Hematopoietic multipotent progenitor cell treated with erythropoietin and hydrocortisone succinate and interleukin-3 and kit ligand, for 4 days (in vitro differentiated cells): ENCODE measurements around the gene TEX22.
"Not testable (repeated sequence)": the region's sequence is repeated elsewhere in the genome, so short reads cannot be mapped to it uniquely, and the experiment has no call there.

ENCODE experiments used
- DNase-seq: peaks from one replicate; pipeline ENCODE4 v3.0.0-alpha.2; 2015

The TEX22 gene

GRCh38 chr14:105398044-105398725 is at the start of gene TEX22:
Gene TEX22 (plus strand): TSS chr14:105398538. CDS start chr14:105399341, 803 bp downstream.
- DNase-seq, result peak; percentile 95

- DNase-seq, result no peak
Observed at GRCh38 chr14:105348945-105349699, 49.2 kb upstream of the TEX22 start.

GRCh38 chr14:105349992-105350391 is 48.3 kb upstream of the TEX22 start:
- DNase-seq, result no peak

GRCh38 chr14:105350450-105351244 is 47.7 kb upstream of the TEX22 start:
- DNase-seq, result no peak

- no peak for DNase-seq
Observed at GRCh38 chr14:105351410-105351809, 46.9 kb upstream of the TEX22 start.

GRCh38 chr14:105351920-105352851 is 46.2 kb upstream of the TEX22 start:
- DNase-seq, result peak; percentile 95

- DNase-seq, result no peak
Observed at GRCh38 chr14:105353136-105353535, 45.2 kb upstream of the TEX22 start.

- no peak for DNase-seq
Observed at GRCh38 chr14:105354541-105354940, 43.8 kb upstream of the TEX22 start.

GRCh38 chr14:105355049-105355575 is 43.2 kb upstream of the TEX22 start:
- no peak for DNase-seq

GRCh38 chr14:105355850-105356604 is 42.3 kb upstream of the TEX22 start:
- DNase-seq, result no peak

GRCh38 chr14:105356927-105357326 is 41.4 kb upstream of the TEX22 start:
- no peak for DNase-seq

GRCh38 chr14:105357626-105358025 is 40.7 kb upstream of the TEX22 start:
- DNase-seq, result no peak

- DNase-seq, result no peak
Observed at GRCh38 chr14:105358140-105358846, 40.0 kb upstream of the TEX22 start.

- no peak for DNase-seq
Observed at GRCh38 chr14:105358943-105359342, 39.4 kb upstream of the TEX22 start.

GRCh38 chr14:105361412-105361811 is 36.9 kb upstream of the TEX22 start:
- DNase-seq, result not testable (repeated sequence)

- peak; percentile 76 for DNase-seq
Observed at GRCh38 chr14:105363847-105364708, 34.3 kb upstream of the TEX22 start.

GRCh38 chr14:105365101-105365500 is 33.2 kb upstream of the TEX22 start:
- no peak for DNase-seq

GRCh38 chr14:105365681-105366080 is 32.7 kb upstream of the TEX22 start:
- DNase-seq, result no peak

GRCh38 chr14:105366386-105367074 is 31.8 kb upstream of the TEX22 start:
- no peak for DNase-seq
